ENCODE data around the gene ARFIP2.

DNA sequence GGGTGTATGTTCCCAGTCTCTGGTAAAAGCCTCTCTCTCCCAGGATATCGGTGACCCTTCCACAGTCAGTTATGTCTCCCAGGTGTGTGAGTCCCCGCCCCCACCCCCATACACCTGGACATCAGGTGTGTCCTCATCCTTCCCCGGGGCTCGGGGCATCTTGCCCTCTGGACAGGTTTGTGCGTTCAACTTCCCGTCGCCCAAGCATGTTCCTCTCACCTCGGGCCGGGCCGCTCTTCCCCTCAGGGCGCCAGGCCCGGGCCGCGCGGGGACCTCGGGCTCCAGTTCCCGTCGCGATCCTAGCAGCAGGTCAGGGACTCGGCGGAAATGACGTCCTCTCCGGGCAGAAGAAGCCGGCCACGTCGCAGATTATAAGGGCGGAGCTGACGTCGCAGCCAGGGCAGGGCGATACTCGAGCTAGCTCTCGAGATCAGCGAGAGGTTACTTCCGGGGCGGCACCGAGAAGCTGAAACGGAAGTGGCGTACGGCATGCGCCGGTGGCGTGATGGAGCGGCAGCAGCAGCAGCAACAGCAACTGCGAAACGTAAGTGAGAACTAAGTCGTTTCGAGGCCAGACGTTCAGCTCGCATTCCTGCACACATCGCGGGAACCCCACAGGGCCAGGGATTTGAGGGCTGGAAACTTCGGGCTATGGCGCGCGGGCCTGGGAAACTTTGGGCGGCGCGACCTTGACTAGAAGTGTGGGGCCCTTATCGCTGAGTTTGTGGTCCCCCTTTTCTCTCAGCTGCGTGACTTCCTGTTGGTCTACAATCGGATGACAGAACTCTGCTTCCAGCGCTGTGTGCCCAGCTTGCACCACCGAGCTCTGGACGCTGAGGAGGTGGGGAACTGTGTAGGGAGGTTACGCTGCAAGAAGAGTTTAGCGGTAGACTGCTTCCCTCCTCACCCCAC, at the start of gene ARFIP2, which contains the start of gene TIMM10B:
- TF ChIP-seq POLR2AphosphoS5 (IDR thresholded peaks at IDR 0.05; ENCODE audit: low read depth, low read length), result peak; percentile 95
- TF ChIP-seq, protein P1, sequence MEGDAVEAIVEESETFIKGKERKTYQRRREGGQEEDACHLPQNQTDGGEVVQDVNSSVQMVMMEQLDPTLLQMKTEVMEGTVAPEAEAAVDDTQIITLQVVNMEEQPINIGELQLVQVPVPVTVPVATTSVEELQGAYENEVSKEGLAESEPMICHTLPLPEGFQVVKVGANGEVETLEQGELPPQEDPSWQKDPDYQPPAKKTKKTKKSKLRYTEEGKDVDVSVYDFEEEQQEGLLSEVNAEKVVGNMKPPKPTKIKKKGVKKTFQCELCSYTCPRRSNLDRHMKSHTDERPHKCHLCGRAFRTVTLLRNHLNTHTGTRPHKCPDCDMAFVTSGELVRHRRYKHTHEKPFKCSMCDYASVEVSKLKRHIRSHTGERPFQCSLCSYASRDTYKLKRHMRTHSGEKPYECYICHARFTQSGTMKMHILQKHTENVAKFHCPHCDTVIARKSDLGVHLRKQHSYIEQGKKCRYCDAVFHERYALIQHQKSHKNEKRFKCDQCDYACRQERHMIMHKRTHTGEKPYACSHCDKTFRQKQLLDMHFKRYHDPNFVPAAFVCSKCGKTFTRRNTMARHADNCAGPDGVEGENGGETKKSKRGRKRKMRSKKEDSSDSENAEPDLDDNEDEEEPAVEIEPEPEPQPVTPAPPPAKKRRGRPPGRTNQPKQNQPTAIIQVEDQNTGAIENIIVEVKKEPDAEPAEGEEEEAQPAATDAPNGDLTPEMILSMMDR (IDR thresholded peaks at IDR 0.05; ENCODE audit: control extremely low read depth in 1 of 3, insufficient read depth in 1 of 3, low read depth in 1 of 3, low read length in 3 of 3), result no peak
- peak; percentile 95 for TF ChIP-seq PHF8 (conservative IDR thresholded peaks at IDR 0.05; ENCODE audit: low read depth, low read length)
- TF ChIP-seq TAF1 (IDR thresholded peaks at IDR 0.05; ENCODE audit: low read depth, low read length), result peak; percentile 89
- TF ChIP-seq YY1 (IDR thresholded peaks at IDR 0.05; ENCODE audit: low read depth, low read length), result no peak
- TF ChIP-seq BACH1 (IDR thresholded peaks at IDR 0.05; ENCODE audit: low read length), result no peak
- no peak for TF ChIP-seq ZNF274 (IDR thresholded peaks at IDR 0.05; ENCODE audit: borderline replicate concordance, extremely low read depth, low read length)
- TF ChIP-seq, protein P2, sequence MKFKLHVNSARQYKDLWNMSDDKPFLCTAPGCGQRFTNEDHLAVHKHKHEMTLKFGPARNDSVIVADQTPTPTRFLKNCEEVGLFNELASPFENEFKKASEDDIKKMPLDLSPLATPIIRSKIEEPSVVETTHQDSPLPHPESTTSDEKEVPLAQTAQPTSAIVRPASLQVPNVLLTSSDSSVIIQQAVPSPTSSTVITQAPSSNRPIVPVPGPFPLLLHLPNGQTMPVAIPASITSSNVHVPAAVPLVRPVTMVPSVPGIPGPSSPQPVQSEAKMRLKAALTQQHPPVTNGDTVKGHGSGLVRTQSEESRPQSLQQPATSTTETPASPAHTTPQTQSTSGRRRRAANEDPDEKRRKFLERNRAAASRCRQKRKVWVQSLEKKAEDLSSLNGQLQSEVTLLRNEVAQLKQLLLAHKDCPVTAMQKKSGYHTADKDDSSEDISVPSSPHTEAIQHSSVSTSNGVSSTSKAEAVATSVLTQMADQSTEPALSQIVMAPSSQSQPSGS (IDR thresholded peaks at IDR 0.05; ENCODE audit: low read length), result 0 out of 2 replicates have a peak, but pooled peaks have one; percentile 61
- TF ChIP-seq EP300 (IDR thresholded peaks at IDR 0.05; ENCODE audit: borderline replicate concordance in 1 of 2, low read depth in 2 of 2, low read length in 2 of 2), result peak in 1 of 2 experiments; percentile 70; a peak in 1 of 3 replicates
- TF ChIP-seq RNF2 (IDR thresholded peaks at IDR 0.05; ENCODE audit: borderline replicate concordance, low read depth, low read length, missing control alignments, poor library complexity, severe bottlenecking), result no peak
- no peak for TF ChIP-seq JUN (IDR thresholded peaks at IDR 0.05; ENCODE audit: low read depth, low read length)
- no peak for TF ChIP-seq EZH2 (IDR thresholded peaks at IDR 0.05; ENCODE audit: low read depth, low read length, severe bottlenecking)
- TF ChIP-seq RAD21 (IDR thresholded peaks at IDR 0.05 in 1 of 2, conservative IDR thresholded peaks at IDR 0.05 in 1 of 2; ENCODE audit: low read depth in 2 of 2, low read length in 2 of 2), result no peak
- TF ChIP-seq, protein P3, sequence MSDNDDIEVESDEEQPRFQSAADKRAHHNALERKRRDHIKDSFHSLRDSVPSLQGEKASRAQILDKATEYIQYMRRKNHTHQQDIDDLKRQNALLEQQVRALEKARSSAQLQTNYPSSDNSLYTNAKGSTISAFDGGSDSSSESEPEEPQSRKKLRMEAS (IDR thresholded peaks at IDR 0.05), result peak; percentile 80
